Activated CD4-positive, alpha-beta T cell treated with anti-CD3 and anti-CD28 coated beads, Interleukin-2, amount 50 U/mL, for 48 hours (primary cell): ENCODE measurements around the gene PCDHGA12.

ENCODE experiments used
- DNase-seq, 2 experiments: peaks; one replicate each; pipeline ENCODE4 v3.0.0-alpha.2; 2020

The PCDHGA12 gene

DNA sequence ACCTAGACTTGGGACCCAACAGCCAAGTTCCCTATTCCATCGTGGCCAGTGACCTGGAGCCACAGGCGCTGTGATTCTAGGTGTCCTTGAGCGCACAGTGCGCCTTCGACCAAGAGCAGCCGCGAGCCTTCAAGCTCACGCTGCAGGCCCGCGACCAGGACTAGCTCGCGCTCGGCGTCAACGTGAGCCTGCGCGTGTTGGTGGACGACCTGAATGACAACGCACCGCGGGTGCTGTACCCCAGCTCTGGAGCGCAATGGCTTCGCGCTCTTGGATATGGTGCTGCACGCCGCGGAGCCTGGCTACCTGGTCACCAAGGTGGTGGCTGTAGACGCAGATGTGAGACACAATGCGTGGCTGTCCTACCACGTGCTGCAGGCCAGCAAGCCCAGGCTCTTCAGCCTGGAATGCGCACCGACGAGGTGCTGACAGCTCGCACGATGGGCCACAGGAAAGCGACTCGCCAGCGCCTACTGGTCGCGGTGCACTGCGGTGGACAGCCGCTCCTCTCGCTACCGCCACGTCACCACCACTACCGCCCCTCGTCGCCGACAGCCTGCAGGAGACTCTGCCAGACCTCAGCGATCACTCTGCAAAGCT lies 11.4 kb downstream of the PCDHGA12 start:
- no peak for DNase-seq

DNA sequence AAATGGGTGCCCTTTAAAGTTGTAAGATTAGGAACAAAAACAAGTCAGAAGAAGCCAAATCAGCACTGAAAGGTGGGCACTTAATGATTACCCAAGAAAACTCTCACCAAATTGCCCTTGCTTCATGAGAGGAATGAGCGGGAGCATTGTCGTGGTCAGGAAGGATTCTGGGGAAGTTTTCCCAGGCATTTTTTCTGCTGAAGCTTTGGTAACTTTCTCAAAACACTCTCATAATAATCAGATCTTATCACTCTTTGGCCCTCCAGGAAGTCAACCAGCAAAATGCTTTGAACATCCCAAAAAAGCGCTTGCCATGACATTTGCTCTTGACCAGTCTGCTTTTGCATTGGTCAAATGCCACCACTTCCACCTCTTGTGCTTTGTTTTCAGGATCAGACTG lies 35.0 kb downstream of the PCDHGA12 start:
- no peak for DNase-seq

DNA sequence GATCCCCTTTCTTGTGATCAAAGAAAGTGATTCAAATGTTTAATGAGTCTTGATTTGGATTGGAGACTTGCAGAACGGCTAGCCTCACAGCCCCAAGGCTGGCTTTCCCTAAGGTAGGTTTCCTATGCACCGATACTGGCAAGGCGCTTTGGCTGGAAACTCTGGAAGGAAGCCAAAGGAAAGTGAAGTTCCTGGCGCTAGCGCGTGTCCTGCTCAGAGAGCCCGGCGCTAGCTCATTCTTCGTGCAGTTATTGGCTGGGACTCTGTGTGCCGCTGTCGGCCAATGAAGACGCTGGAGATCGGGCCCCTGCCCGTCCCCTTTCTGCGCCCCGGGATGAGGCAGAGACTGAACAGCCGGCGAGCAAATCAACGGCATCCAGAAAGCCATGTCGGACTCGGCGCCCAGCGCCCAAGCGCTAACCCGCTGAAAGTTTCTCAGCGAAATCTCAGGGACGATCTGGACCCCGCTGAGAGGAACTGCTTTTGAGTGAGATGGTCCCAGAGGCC lies 45.4 kb downstream of the PCDHGA12 start, which contains the start of gene PCDHGC3:
Gene PCDHGC3, plus strand, starts transcription at position 342 of the 507 bp plus-strand sequence. Its CDS starts 151 bp downstream, at position 493.
- DNase-seq, result peak; percentile 62 to 70

DNA sequence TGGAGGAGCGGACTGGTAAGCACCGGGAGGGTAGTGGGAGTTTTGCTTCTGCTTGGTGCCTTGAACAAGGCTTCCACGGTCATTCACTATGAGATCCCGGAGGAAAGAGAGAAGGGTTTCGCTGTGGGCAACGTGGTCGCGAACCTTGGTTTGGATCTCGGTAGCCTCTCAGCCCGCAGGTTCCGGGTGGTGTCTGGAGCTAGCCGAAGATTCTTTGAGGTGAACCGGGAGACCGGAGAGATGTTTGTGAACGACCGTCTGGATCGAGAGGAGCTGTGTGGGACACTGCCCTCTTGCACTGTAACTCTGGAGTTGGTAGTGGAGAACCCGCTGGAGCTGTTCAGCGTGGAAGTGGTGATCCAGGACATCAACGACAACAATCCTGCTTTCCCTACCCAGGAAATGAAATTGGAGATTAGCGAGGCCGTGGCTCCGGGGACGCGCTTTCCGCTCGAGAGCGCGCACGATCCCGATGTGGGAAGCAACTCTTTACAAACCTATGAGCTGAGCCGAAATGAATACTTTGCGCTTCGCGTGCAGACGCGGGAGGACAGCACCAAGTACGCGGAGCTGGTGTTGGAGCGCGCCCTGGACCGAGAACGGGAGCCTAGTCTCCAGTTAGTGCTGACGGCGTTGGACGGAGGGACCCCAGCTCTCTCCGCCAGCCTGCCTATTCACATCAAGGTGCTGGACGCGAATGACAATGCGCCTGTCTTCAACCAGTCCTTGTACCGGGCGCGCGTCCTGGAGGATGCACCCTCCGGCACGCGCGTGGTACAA lies 46.0 kb downstream of the PCDHGA12 start:
- DNase-seq, result peak; percentile 19 to 30

DNA sequence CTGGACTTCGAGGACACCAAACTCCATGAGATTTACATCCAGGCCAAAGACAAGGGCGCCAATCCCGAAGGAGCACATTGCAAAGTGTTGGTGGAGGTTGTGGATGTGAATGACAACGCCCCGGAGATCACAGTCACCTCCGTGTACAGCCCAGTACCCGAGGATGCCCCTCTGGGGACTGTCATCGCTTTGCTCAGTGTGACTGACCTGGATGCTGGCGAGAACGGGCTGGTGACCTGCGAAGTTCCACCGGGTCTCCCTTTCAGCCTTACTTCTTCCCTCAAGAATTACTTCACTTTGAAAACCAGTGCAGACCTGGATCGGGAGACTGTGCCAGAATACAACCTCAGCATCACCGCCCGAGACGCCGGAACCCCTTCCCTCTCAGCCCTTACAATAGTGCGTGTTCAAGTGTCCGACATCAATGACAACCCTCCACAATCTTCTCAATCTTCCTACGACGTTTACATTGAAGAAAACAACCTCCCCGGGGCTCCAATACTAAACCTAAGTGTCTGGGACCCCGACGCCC lies 46.8 kb downstream of the PCDHGA12 start:
- no peak for DNase-seq

DNA sequence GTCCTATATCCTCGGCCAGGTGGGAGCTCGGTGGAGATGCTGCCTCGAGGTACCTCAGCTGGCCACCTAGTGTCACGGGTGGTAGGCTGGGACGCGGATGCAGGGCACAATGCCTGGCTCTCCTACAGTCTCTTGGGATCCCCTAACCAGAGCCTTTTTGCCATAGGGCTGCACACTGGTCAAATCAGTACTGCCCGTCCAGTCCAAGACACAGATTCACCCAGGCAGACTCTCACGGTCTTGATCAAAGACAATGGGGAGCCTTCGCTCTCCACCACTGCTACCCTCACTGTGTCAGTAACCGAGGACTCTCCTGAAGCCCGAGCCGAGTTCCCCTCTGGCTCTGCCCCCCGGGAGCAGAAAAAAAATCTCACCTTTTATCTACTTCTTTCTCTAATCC lies 47.5 kb downstream of the PCDHGA12 start:
- no peak for DNase-seq

DNA sequence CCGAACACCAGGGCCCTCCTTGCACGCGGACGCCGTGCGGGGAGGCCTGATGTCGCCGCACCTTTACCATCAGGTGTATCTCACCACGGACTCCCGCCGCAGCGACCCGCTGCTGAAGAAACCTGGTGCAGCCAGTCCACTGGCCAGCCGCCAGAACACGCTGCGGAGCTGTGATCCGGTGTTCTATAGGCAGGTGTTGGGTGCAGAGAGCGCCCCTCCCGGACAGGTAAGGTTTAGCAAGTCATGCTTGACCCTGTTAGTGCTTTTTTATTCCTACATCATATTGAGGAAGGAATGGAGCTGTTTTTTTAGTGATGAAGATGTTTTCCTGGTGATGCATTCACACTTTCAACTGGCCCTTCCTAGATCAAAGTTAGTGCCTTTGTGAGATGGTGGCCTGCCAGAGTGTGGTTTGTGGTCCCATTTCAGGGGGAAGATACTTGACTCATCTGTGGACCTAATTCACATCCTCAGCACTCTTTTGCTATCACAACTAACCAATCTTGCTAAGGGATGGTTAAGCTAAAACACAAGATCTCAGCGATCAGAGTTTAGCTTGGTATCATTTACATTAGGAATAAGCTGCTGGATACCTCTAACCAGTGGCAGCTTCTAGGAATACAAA lies 48.1 kb downstream of the PCDHGA12 start:
- DNase-seq, result no peak

DNA sequence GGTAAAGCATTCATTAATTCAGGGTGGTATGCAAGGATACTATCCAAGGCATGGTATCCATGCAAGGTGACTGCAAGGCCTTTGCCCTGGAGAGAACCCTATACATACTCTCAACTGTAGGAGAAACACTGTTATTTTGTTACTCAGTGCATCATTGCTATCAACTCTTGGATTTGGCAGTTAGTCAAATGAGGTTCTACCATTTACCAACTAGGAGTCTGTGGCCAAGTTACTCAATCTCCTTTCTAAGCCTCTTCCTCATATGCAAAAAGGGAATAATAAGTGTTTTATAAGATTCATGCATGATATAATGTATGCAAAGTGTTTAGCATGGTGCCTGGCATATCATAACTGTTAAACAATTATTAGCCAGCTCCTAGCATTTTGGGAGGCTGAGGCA lies 49.5 kb downstream of the PCDHGA12 start:
- DNase-seq, result no peak
